Spleen (tissue), 11 donors: ENCODE results near the gene MRPL50. TPM values are rescaled to one million over a fixed set of nuclear protein-coding genes. Genes with fewer than 3 reads are reported as not detected.

Experiments used
- DNase-seq: peaks from one replicate; pipeline ENCODE4 v3.0.0-alpha.2; 2020
- H3K27ac ChIP-seq, 8 donors: fragments of 200-600 bp; sonication (generic) in 7 of 8; 1 replicate in 4 of 8; 2 replicates in 4 of 8; pipeline versions ENCODE4 v1.5.0 to v1.8.0; 2016 to 2021; ENCODE audit warnings: inconsistent platforms in 4 of 8, mild to moderate bottlenecking in 4 of 8, moderate library complexity in 1 of 8
- H3K27me3 ChIP-seq, 7 donors: fragments of 200-600 bp; sonication (generic) in 6 of 7; replicated peaks in 1 of 7; 1 replicate in 4 of 7; 2 replicates in 3 of 7; pipeline versions ENCODE4 v1.5.0 to v1.8.0; 2016 to 2021; ENCODE audit warnings: inconsistent platforms in 3 of 7, mild to moderate bottlenecking in 1 of 7
- H3K36me3 ChIP-seq, 6 donors: fragments of 200-600 bp; sonication (generic) in 5 of 6; 1 replicate in 4 of 6; 2 replicates in 2 of 6; pipeline versions ENCODE4 v1.5.0 to v1.8.0; 2016 to 2021; ENCODE audit warnings: inconsistent platforms in 2 of 6
- H3K4me1 ChIP-seq, 6 donors: fragments of 200-600 bp; sonication (generic) in 5 of 6; 1 replicate in 3 of 6; 2 replicates in 3 of 6; pipeline versions ENCODE4 v1.5.0 to v1.8.0; 2016 to 2021; ENCODE audit warnings: inconsistent platforms in 3 of 6
- H3K4me3 ChIP-seq, 8 donors: fragments of 200-600 bp; sonication (generic) in 7 of 8; 1 replicate in 4 of 8; 2 replicates in 4 of 8; pipeline versions ENCODE4 v1.5.0 to v1.8.0; 2016 to 2021; ENCODE audit warnings: inconsistent platforms in 4 of 8, mild to moderate bottlenecking in 4 of 8, moderate library complexity in 2 of 8
- H3K9me3 ChIP-seq, 8 donors: fragments of 200-600 bp; sonication (generic) in 7 of 8; 1 replicate in 4 of 8; 2 replicates in 4 of 8; pipeline versions ENCODE4 v1.5.0 to v1.8.0; 2016 to 2021; ENCODE audit warnings: inconsistent platforms in 4 of 8
- CTCF ChIP-seq, 11 experiments: fragments of 200-600 bp in 7 of 11; fragments of 450-650 bp in 4 of 11; sonication (generic) in 4 of 11; IDR thresholded peaks in 8 of 11; conservative IDR thresholded peaks in 3 of 11; 1 replicate in 7 of 11; 2 replicates in 4 of 11; pipeline versions ENCODE4 v1.4.0 to v1.8.0; 2016 to 2021; ENCODE audit warnings: antibody characterized with exemption in 11 of 11, inconsistent platforms in 4 of 11, mild to moderate bottlenecking in 1 of 11
- POLR2A ChIP-seq, 3 donors: fragments of 450-650 bp; IDR thresholded peaks; one replicate each; pipeline ENCODE4 v1.5.1; 2017; ENCODE audit warnings: antibody characterized with exemption in 3 of 3, mild to moderate bottlenecking in 1 of 3
- POLR2AphosphoS5 ChIP-seq, 3 donors: sonication (generic); formaldehyde crosslinking; IDR thresholded peaks; one replicate each; pipeline ENCODE4 v1.5.1; 2017; ENCODE audit warnings: antibody characterized with exemption in 3 of 3
- WGBS, 5 donors: extraction: QIAGEN DNeasy Blood & Tissue Kit in 3 of 5; methylation state at CpG; one replicate each; pipeline versions ENCODE4 v1.1.5 to v1.1.7; 2013 to 2018; 5-methylcytosine and 5-hydroxymethylcytosine counted together
- intact Hi-C: fragments of 100-400 bp; cut with DNase I; formaldehyde crosslinking; loops from one replicate; pipeline ENCODE4 v1.15.0; 2023; ENCODE audit warnings: low total_unique reads
- polyA plus RNA-seq, 3 donors: library from polyadenylated mRNA; stranded (reverse); fragments of 200-250 nt; gene quantifications; one replicate each; pipeline ENCODE4 v1.2.1, GENCODE V29; 2013
- total RNA-seq, 7 donors: library from RNA; depleted of rRNA in 3 of 7; stranded (reverse); fragments of >200 nt in 3 of 7; fragmentation: NEBNext Ultra II Directional in 4 of 7; extraction: Animal tissue kit (Norgen Biotek cat#: 25700) in 4 of 7; gene quantifications; one replicate each; pipeline versions ENCODE4 v1.1.0 to v1.2.1, GENCODE V29; 2016 to 2021
- donor health status: healthy with polysubstance abuse.
- donor health status: DM: no; HTN: no; CAD: no; lungs with moderate emphysema.
- donor health status: DM: no; HTN: no; CAD: no.
- donor health status: Bipolar disorder and iron deficiency.
- donor health status: healthy.
- donor health status: DM: no; HTN: no; CAD: no.
- donor health status: DM: yes; HTN: yes; CAD: no.

The MRPL50 gene
- total and polyA plus RNA-seq, 10 donors: 7.8 to 15.5 (median 11.2) TPM

- no peaks in the 10 kb centered on the region for H3K9me3 ChIP-seq
- no peaks in the 10 kb centered on the region for H3K36me3 ChIP-seq
- no peaks in the 10 kb centered on the region for H3K4me1 ChIP-seq
- TF ChIP-seq POLR2A (IDR thresholded peaks at IDR 0.05) (no peak), CTCF (IDR thresholded peaks at IDR 0.05 in 8 of 11, conservative IDR thresholded peaks at IDR 0.05 in 3 of 11) (no peak), POLR2AphosphoS5 (IDR thresholded peaks at IDR 0.05) (no peak)
- 38 to 70% (median 61%) methylated on average over 1 of the region's 1 CpG for WGBS, 5 donors
- intact Hi-C loops: no loop called here
- peaks cover 0 to 17% (median 0%) of the 10 kb centered on the region in 7 donors for H3K27me3 ChIP-seq
- no peak overlapping the region for H3K4me3 ChIP-seq
- DNase-seq: no peak
- H3K27ac ChIP-seq: no peak overlapping the region
Measured at GRCh38 chr9:101342595-101342994, 55.8 kb downstream of the MRPL50 start.

- Histone ChIP-seq H3K4me1 (no peaks in the 10 kb centered on the region), H3K27ac (no peak overlapping the region), H3K4me3 (no peak overlapping the region), H3K9me3 (no peaks in the 10 kb centered on the region), H3K36me3 (no peaks in the 10 kb centered on the region), H3K27me3 (peaks cover 0 to 17% (median 0%) of the 10 kb centered on the region in 7 donors)
- intact Hi-C loops: no loop called here
- no peak for DNase-seq
- no peak for TF ChIP-seq CTCF (IDR thresholded peaks at IDR 0.05 in 8 of 11, conservative IDR thresholded peaks at IDR 0.05 in 3 of 11)
- no peak for TF ChIP-seq POLR2AphosphoS5 (IDR thresholded peaks at IDR 0.05)
- TF ChIP-seq POLR2A (IDR thresholded peaks at IDR 0.05): no peak
Measured at GRCh38 chr9:101341958-101342357, 56.5 kb downstream of the MRPL50 start.

Other genes with a start within 250 kb of the MRPL50 start
- gene BAAT, start 13.6 kb downstream of the MRPL50 start, total RNA-seq: under 1 TPM in 2 of 7 donors, not detected in 5; 0.10 to 0.15 TPM
- gene BAAT, start 13.6 kb downstream of the MRPL50 start, polyA plus RNA-seq: under 1 TPM in 2 of 3 donors, not detected in 1; 0.02 to 0.11 TPM
- 10 to 100 TPM; 20.0 to 39.0 (median 27.7) TPM for gene ZNF189, start 233 bp upstream of the MRPL50 start, total RNA-seq
- gene ZNF189, start 233 bp upstream of the MRPL50 start, polyA plus RNA-seq: 1 to 10 TPM; 7.1 to 9.8 (median 7.3) TPM
- under 1 TPM in 1 of 7 donors, not detected in 6; 0.52 TPM for gene ALDOB, start 37.2 kb upstream of the MRPL50 start, total RNA-seq
- under 1 TPM; 0.15 to 0.83 (median 0.28) TPM for gene ALDOB, start 37.2 kb upstream of the MRPL50 start, polyA plus RNA-seq
- gene RNF20, start 135.2 kb upstream of the MRPL50 start, total RNA-seq: 10 to 100 TPM; 22.0 to 46.1 (median 36.6) TPM
- 10 to 100 TPM in 1 of 3 donors, 1 to 10 TPM in 2; 8.3 to 13.6 (median 9.7) TPM for gene RNF20, start 135.2 kb upstream of the MRPL50 start, polyA plus RNA-seq
- under 1 TPM in 2 of 7 donors, not detected in 5; 0.10 to 0.11 TPM for gene PPP3R2, start 196.4 kb upstream of the MRPL50 start, total RNA-seq
- gene PPP3R2, start 196.4 kb upstream of the MRPL50 start, polyA plus RNA-seq: not detected